GM12875 (cell line): ENCODE data around the gene PER3.

Source experiments
- H3K4me3 ChIP-seq: one replicate; pipeline ENCODE4 v1.5.1; 2011; ENCODE audit warnings: low read depth, low read length, control low read depth
- TF ChIP-seq, protein P1 (sequence below): IDR thresholded peaks from 2 replicates; pipeline ENCODE4 v1.5.1; 2011; ENCODE audit warnings: low read depth, mild to moderate bottlenecking, control low read depth, inconsistent platforms, low read length, moderate library complexity, borderline replicate concordance; ENCODE audit not compliant: insufficient read depth

PER3 gene

DNA sequence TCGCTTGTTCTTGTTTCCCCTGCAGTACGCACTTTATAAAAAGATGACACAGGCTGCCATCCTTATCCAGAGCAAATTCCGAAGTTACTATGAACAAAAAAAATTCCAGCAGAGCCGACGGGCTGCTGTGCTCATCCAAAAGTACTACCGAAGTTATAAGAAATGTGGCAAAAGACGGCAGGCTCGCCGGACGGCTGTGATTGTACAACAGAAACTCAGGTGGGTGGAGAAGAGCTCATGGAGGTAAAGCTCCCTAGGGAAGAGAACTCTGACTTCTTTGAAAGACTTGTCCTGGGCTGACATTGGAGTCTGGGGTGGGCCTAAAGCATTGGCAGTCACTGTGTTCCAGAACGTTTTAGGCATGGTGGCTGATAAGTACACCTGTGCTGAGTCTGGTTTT, 32.9 kb upstream of the PER3 start:
- TF ChIP-seq, protein P1, sequence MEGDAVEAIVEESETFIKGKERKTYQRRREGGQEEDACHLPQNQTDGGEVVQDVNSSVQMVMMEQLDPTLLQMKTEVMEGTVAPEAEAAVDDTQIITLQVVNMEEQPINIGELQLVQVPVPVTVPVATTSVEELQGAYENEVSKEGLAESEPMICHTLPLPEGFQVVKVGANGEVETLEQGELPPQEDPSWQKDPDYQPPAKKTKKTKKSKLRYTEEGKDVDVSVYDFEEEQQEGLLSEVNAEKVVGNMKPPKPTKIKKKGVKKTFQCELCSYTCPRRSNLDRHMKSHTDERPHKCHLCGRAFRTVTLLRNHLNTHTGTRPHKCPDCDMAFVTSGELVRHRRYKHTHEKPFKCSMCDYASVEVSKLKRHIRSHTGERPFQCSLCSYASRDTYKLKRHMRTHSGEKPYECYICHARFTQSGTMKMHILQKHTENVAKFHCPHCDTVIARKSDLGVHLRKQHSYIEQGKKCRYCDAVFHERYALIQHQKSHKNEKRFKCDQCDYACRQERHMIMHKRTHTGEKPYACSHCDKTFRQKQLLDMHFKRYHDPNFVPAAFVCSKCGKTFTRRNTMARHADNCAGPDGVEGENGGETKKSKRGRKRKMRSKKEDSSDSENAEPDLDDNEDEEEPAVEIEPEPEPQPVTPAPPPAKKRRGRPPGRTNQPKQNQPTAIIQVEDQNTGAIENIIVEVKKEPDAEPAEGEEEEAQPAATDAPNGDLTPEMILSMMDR: no peak
- H3K4me3 ChIP-seq: no peak overlapping the region

DNA sequence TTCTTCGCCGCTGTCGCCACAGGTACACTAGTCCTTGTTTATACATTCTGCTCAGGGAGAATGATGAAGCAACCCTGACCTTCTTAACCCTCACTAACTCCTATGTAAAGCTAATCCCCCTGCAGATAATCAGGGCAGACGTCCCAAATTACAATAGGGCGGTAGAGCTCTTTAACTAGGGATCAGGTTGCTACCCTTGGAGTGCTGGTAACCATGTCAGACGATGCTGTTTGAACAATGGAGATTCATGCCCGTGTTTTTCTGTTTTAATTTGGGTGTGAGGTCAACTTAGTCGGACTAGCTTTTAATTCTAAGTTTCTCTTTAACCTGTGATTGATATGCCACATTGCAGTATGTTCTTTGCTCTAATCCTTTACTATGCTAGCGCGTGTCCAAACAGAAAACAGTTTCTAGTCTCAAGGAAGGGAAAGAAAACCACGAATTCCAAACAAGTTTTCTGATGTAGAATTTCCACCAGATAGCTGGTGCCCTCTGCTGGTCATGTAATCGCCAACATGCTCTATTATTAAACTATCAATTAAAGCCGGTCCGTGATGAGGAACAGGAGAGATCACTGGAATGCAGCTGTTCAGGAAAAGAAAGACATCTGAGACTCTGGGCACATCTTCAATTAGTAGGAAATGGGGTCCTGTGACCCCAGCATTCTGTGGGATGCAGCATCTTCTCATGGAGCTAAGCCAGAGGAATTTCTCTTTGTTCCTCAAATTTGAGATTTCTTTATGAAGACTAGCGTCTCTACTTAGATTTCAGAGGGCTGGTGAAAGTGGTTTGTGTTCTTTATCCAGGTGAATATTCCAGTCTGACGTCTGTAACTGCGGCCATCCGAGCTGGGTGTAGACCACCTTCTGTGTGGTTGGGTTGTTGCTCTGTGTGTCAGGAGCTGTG, 31.3 kb upstream of the PER3 start:
- TF ChIP-seq, protein P1: peak; percentile 53; the same call in 1 of the 2 replicates
- H3K4me3 ChIP-seq: no peak overlapping the region

DNA sequence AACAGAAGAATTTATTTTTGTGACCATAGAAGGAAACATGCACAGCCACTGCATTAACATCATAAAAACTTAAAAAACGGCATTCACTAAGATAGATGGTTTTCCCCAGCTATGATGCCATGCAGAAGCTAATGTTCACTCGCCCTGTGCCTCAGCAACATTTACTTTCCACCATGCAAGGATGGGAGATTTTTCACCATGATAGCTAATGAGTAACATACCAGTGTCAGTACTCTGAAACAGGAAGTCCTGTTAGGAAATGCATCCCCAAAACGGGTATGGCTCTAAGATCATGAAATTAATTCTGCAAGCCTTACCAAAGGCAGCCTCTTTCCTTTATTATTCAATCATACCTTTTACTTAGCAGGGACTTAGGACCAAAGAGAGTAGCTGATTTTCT, 30.4 kb upstream of the PER3 start:
- TF ChIP-seq, protein P1: no peak
- no peak overlapping the region for H3K4me3 ChIP-seq

GRCh38 chr1:7754234-7754633, 29.9 kb upstream of the PER3 start:
- H3K4me3 ChIP-seq: no peak overlapping the region
- TF ChIP-seq, protein P1: no peak

- no peak overlapping the region for H3K4me3 ChIP-seq
- TF ChIP-seq, protein P1: peak; percentile 30; the same call in 1 of the 2 replicates
Measured at GRCh38 chr1:7755448-7755847, 28.6 kb upstream of the PER3 start.

DNA sequence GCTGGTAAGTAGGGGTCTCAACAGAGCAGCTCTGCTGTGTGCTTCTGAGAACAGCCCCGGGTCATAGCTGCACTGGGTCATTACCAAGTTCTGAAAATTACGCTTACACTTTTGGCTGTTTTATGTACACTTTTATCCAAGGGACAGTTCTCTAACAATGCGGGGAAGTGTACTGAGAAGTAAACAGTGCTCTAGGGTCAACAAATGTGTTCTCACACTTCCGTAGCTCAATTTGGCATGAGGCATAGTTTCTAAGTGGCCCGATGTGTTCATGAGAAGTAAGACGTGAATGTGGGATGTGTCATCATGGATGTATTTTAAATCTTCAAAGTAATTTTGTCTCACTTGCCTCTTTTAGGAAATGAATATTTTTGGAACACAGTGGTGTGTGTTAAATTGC, 23.8 kb upstream of the PER3 start:
- H3K4me3 ChIP-seq: no peak overlapping the region
- TF ChIP-seq, protein P1: no peak

GRCh38 chr1:7761103-7761502, 23.0 kb upstream of the PER3 start:
- TF ChIP-seq, protein P1: no peak
- no peak overlapping the region for H3K4me3 ChIP-seq
